IMR-90 (cell line): Measurements from ENCODE around the gene A4GALT. TPM values are rescaled to one million over a fixed set of nuclear protein-coding genes. Genes with fewer than 3 reads are reported as not detected.

Source experiments
- ATAC-seq: fragments of 200-7000 bp; cut with Tn5 transposase; 2 replicates; pipeline ENCODE4 v1.9.1; 2020; ENCODE audit warnings: low read depth, mild to moderate bottlenecking, moderate library complexity
- BruUV-seq: library from RNA; stranded (reverse); fragments of 400-500 nt; replicated peaks from 2 replicates; lab custom pipeline; 2021; lab: Mats Ljungman, UMichigan
- CTCF ChIA-PET: fragments of 300-600 bp; formaldehyde crosslinking; extraction: SDS; loops from one replicate; lab custom pipeline; 2021; ENCODE audit warnings: antibody characterized with exemption; lab: Yijun Ruan, JAX
- POLR2A ChIA-PET: fragments of 300-600 bp; sonication (Branson Sonifier 250); formaldehyde crosslinking; loops from one replicate; lab custom pipeline; 2022; ENCODE audit warnings: antibody characterized with exemption; ENCODE audit not compliant: unreplicated experiment; lab: Charles Lee
- DNase-seq: peaks from one replicate; pipeline ENCODE4 v3.0.0; 2013
- H2AFZ ChIP-seq: replicated peaks from 2 replicates; pipeline ENCODE3; 2013; ENCODE audit warnings: low read length, mild to moderate bottlenecking; ENCODE audit not compliant: poor library complexity
- H2AK5ac ChIP-seq: 2 replicates; pipeline ENCODE4 v1.6.1; 2013; ENCODE audit warnings: low read depth, low read length, inconsistent platforms
- H2AK9ac ChIP-seq: replicated peaks from 2 replicates; pipeline ENCODE3; 2013; ENCODE audit warnings: mild to moderate bottlenecking, low read depth, low read length, moderate library complexity; ENCODE audit not compliant: poor library complexity
- H2BK120ac ChIP-seq: 2 replicates; pipeline ENCODE4 v1.6.1; 2013; ENCODE audit warnings: low read depth, low read length, inconsistent platforms
- H2BK15ac ChIP-seq: 3 replicates; pipeline ENCODE4 v1.6.1; 2013; ENCODE audit warnings: low read depth, low read length, inconsistent platforms
- H2BK20ac ChIP-seq: 2 replicates; pipeline ENCODE4 v1.6.1; 2013; ENCODE audit warnings: low read depth, mild to moderate bottlenecking, inconsistent platforms, low read length, moderate library complexity
- H2BK5ac ChIP-seq: 2 replicates; pipeline ENCODE4 v1.6.1; 2013; ENCODE audit warnings: mild to moderate bottlenecking, low read depth, low read length, inconsistent platforms; ENCODE audit not compliant: poor library complexity, severe bottlenecking
- H3K14ac ChIP-seq: replicated peaks from 2 replicates; pipeline ENCODE4 v1.6.1; 2013; ENCODE audit warnings: low read depth, low read length, inconsistent platforms
- H3K18ac ChIP-seq: 2 replicates; pipeline ENCODE4 v1.6.1; 2013; ENCODE audit warnings: low read depth, low read length, control low read depth
- H3K23ac ChIP-seq: 2 replicates; pipeline ENCODE4 v1.6.1; 2013; ENCODE audit warnings: low read depth, low read length, inconsistent platforms
- H3K27ac ChIP-seq: 2 replicates; pipeline ENCODE4 v1.5.1; 2013; ENCODE audit warnings: mild to moderate bottlenecking, control low read depth, low read length; ENCODE audit not compliant: insufficient read depth
- H3K27me3 ChIP-seq: 2 replicates; pipeline ENCODE4 v1.6.1; 2013; ENCODE audit warnings: low read length; ENCODE audit not compliant: control insufficient read depth, insufficient read depth
- H3K36me3 ChIP-seq: 2 replicates; pipeline ENCODE4 v1.6.1; 2013; ENCODE audit warnings: low read length, mixed read lengths; ENCODE audit not compliant: control insufficient read depth, insufficient read depth
- H3K4ac ChIP-seq: 2 replicates; pipeline ENCODE4 v1.6.1; 2013; ENCODE audit warnings: low read depth, low read length, inconsistent platforms
- H3K4me1 ChIP-seq: 2 replicates; pipeline ENCODE4 v1.6.1; 2013; ENCODE audit warnings: low read length, mixed read lengths; ENCODE audit not compliant: control insufficient read depth, insufficient read depth
- H3K4me2 ChIP-seq: 2 replicates; pipeline ENCODE4 v1.6.1; 2013; ENCODE audit warnings: low read depth, mild to moderate bottlenecking, control low read depth, low read length, moderate library complexity
- H3K4me3 ChIP-seq: 2 replicates; pipeline ENCODE4 v1.5.1; 2013; ENCODE audit warnings: low read depth, mild to moderate bottlenecking, control low read depth, low read length, moderate library complexity; ENCODE audit not compliant: insufficient read depth
- H3K56ac ChIP-seq: 2 replicates; pipeline ENCODE4 v1.6.1; 2013; ENCODE audit warnings: low read length, inconsistent platforms; ENCODE audit not compliant: insufficient read depth; ENCODE audit errors: extremely low read depth
- H3K79me1 ChIP-seq, 2 experiments: 2 replicates each; pipeline ENCODE4 v1.6.1; 2013; ENCODE audit warnings: low read length in 2 of 2, inconsistent platforms in 1 of 2, low read depth in 1 of 2
- H3K9ac ChIP-seq: 2 replicates; pipeline ENCODE4 v1.6.1; 2013; ENCODE audit warnings: low read depth, low read length, control low read depth
- H3K9me1 ChIP-seq: 2 replicates; pipeline ENCODE4 v1.6.1; 2013; ENCODE audit warnings: low read length, inconsistent platforms; ENCODE audit not compliant: insufficient read depth
- H3K9me3 ChIP-seq: 2 replicates; pipeline ENCODE4 v1.6.1; 2013; ENCODE audit warnings: low read length; ENCODE audit not compliant: control insufficient read depth, insufficient read depth
- H4K20me1 ChIP-seq: 2 replicates; pipeline ENCODE4 v1.6.1; 2013; ENCODE audit warnings: low read length, inconsistent platforms; ENCODE audit not compliant: insufficient read depth
- H4K5ac ChIP-seq: 2 replicates; pipeline ENCODE4 v1.6.1; 2013; ENCODE audit warnings: mild to moderate bottlenecking, low read depth, low read length, control low read depth
- H4K8ac ChIP-seq, 2 experiments: 2 replicates each; pipeline ENCODE4 v1.6.1; 2013; ENCODE audit warnings: low read depth in 2 of 2, low read length in 2 of 2, control low read depth in 1 of 2, inconsistent platforms in 1 of 2
- H4K91ac ChIP-seq: 2 replicates; pipeline ENCODE4 v1.6.1; 2013; ENCODE audit warnings: low read depth, low read length, inconsistent platforms; ENCODE audit not compliant: insufficient read depth
- CEBPB ChIP-seq: IDR thresholded peaks from 2 replicates; pipeline ENCODE4 v1.6.1; 2012; ENCODE audit warnings: low read depth, low read length, improper control_type of control experiment
- CHD1 ChIP-seq: IDR thresholded peaks from 2 replicates; pipeline ENCODE4 v1.6.1; 2012; ENCODE audit warnings: low read depth, low read length, improper control_type of control experiment
- FOS ChIP-seq: fragments of 150-350 bp; IDR thresholded peaks from 2 replicates; pipeline ENCODE4 v1.6.1; 2016; ENCODE audit warnings: low read depth, low read length
- MAFK ChIP-seq: IDR thresholded peaks from 2 replicates; pipeline ENCODE4 v1.6.1; 2012; ENCODE audit warnings: low read depth, low read length, improper control_type of control experiment
- MXI1 ChIP-seq: IDR thresholded peaks from 2 replicates; pipeline ENCODE4 v1.6.1; 2012; ENCODE audit warnings: low read depth, mild to moderate bottlenecking, low read length, moderate library complexity, borderline replicate concordance
- RAD21 ChIP-seq: IDR thresholded peaks from 2 replicates; pipeline ENCODE4 v1.6.1; 2012; ENCODE audit warnings: low read length, improper control_type of control experiment
- RCOR1 ChIP-seq: IDR thresholded peaks from 2 replicates; pipeline ENCODE4 v1.6.1; 2012; ENCODE audit warnings: mild to moderate bottlenecking, low read length, improper control_type of control experiment; ENCODE audit not compliant: insufficient replicate concordance
- RFX5 ChIP-seq: IDR thresholded peaks from 2 replicates; pipeline ENCODE4 v1.8.0; 2012; ENCODE audit warnings: low read depth, mild to moderate bottlenecking, low read length, moderate library complexity
- SMC3 ChIP-seq: fragments of 150-350 bp; IDR thresholded peaks from 2 replicates; pipeline ENCODE4 v1.6.1; 2016; ENCODE audit warnings: low read depth, mild to moderate bottlenecking, antibody characterized with exemption, low read length, moderate library complexity
- WGBS, 2 experiments: methylation state at CpG; one replicate each; pipeline versions ENCODE4 v1.1.5 to v1.1.7; 2013; ENCODE audit warnings: missing lambda C conversion rate in 2 of 2; ENCODE audit not compliant: insufficient read length in 1 of 2; ENCODE audit errors: extremely low coverage in 2 of 2; 5-methylcytosine and 5-hydroxymethylcytosine counted together
- dilution Hi-C: fragments of 300-500 bp; cut with HindIII; formaldehyde crosslinking; loops from one replicate; pipeline ENCODE4 v1.14.3; 2018; ENCODE audit warnings: low sequenced_read_pairs; ENCODE audit not compliant: unreplicated experiment
- in situ Hi-C: fragments of 300-500 bp; cut with MboI; formaldehyde crosslinking; loops from 3 replicates; pipeline ENCODE4 v1.14.3; 2019; ENCODE audit warnings: low sequenced_read_pairs, inconsistent platforms, mixed read lengths
- intact Hi-C: fragments of 100-400 bp; cut with micrococcal nuclease; formaldehyde crosslinking; loops from 2 replicates; pipeline ENCODE4 v1.10.0; 2022
- polyA plus RNA-seq, 3 experiments: library from polyadenylated mRNA; depleted of rRNA; stranded (reverse); fragments of >200 nt; gene quantifications; 2 replicates each; pipeline ENCODE4 v1.2.3, GENCODE V29; 2012; ENCODE audit warnings: low replicate concordance in 1 of 3
- total RNA-seq: library from RNA; depleted of rRNA; stranded (reverse); fragments of >200 nt; gene quantifications from 2 replicates; pipeline ENCODE4 v1.2.3, GENCODE V29; 2012
- TF ChIP-seq, protein P1 (sequence below): conservative IDR thresholded peaks from 2 replicates; pipeline ENCODE4 v1.5.1; 2012; ENCODE audit warnings: mild to moderate bottlenecking, low read depth, low read length, improper control_type of control experiment

The A4GALT gene
- total and polyA plus RNA-seq, 2 of the 4 experiments (the other 2 are of a cell fraction): 1.6 to 6.1 TPM

GRCh38 chr22:42700355-42700754, 20.3 kb downstream of the A4GALT start:
- 89% methylated on average over 5 of the region's 8 CpGs; no CpG with 5 or more reads in 1 of the 2 experiments for whole genome bisulfite sequencing, 2 experiments
- Histone ChIP-seq H2AFZ (no peak overlapping the region), H3K36me3 (peaks cover under 1% of the 10 kb centered on the region; the same call in 1 of the 2 replicates), H4K5ac (no peak overlapping the region), H2BK5ac (no peak overlapping the region), H3K14ac (no peak overlapping the region), H3K4ac (no peak overlapping the region), H3K27ac (no peak overlapping the region), H2BK20ac (no peak overlapping the region), H2BK15ac (no peak overlapping the region), H3K4me2 (no peak overlapping the region), H2BK120ac (no peak overlapping the region), H3K9ac (no peak overlapping the region), H4K91ac (no peak overlapping the region), H2AK5ac (no peak overlapping the region), H4K8ac (no peak overlapping the region), H3K9me3 (no peaks in the 10 kb centered on the region), H4K20me1 (peaks cover 13% of the 10 kb centered on the region), H3K4me1 (peaks cover 12% of the 10 kb centered on the region), H3K4me3 (no peak overlapping the region), H3K18ac (no peak overlapping the region), H3K9me1 (peaks cover 17% of the 10 kb centered on the region), H3K56ac (no peak overlapping the region), H3K23ac (no peak overlapping the region), H3K79me1 (peaks cover 24 to 61% of the 10 kb centered on the region in 2 experiments), H2AK9ac (no peak overlapping the region), H3K27me3 (no peaks in the 10 kb centered on the region)
- ChIA-PET POLR2A (no interaction called here), CTCF (no interaction called here)
- DNase-seq: no peak
- ATAC-seq: no peak
- in situ Hi-C loops: no loop called here
- dilution Hi-C loops: no loop called here
- intact Hi-C loops: no loop called here
- BruUV-seq: no TSS peak
- no peak for TF ChIP-seq FOS
- no peak for TF ChIP-seq CEBPB
- TF ChIP-seq CHD1: no peak
- no peak for TF ChIP-seq RCOR1
- no peak for TF ChIP-seq SMC3
- TF ChIP-seq MAFK: no peak
- TF ChIP-seq, protein P1, sequence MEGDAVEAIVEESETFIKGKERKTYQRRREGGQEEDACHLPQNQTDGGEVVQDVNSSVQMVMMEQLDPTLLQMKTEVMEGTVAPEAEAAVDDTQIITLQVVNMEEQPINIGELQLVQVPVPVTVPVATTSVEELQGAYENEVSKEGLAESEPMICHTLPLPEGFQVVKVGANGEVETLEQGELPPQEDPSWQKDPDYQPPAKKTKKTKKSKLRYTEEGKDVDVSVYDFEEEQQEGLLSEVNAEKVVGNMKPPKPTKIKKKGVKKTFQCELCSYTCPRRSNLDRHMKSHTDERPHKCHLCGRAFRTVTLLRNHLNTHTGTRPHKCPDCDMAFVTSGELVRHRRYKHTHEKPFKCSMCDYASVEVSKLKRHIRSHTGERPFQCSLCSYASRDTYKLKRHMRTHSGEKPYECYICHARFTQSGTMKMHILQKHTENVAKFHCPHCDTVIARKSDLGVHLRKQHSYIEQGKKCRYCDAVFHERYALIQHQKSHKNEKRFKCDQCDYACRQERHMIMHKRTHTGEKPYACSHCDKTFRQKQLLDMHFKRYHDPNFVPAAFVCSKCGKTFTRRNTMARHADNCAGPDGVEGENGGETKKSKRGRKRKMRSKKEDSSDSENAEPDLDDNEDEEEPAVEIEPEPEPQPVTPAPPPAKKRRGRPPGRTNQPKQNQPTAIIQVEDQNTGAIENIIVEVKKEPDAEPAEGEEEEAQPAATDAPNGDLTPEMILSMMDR: no peak
- no peak for TF ChIP-seq MXI1
- no peak for TF ChIP-seq RAD21
- no peak for TF ChIP-seq RFX5
